ENCODE data around the gene STAM.

DNA sequence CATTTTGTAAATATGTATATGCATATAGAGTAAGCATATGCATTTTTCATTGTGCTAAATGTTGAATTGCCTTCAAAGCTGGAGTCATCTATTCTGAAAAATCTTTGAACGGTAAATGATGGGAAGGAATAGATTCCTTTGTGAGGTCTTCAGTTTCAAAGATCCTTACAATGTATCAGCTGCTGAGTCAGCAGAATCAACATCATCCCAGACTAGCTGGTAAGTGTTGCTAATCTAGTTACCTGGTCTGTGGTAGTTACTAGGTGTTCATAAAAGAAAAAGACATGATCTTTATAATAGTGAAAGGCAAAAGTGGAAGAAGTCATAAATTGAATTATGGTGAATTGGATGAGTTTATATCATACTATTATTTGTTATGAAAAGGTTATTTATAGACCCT is 10.6 kb upstream of the STAM start:
- TF ChIP-seq, protein P1, sequence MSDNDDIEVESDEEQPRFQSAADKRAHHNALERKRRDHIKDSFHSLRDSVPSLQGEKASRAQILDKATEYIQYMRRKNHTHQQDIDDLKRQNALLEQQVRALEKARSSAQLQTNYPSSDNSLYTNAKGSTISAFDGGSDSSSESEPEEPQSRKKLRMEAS (IDR thresholded peaks at IDR 0.05), result no peak
- TF ChIP-seq EP300 (IDR thresholded peaks at IDR 0.05; ENCODE audit: borderline replicate concordance) (no peak), YY1 (IDR thresholded peaks at IDR 0.05; ENCODE audit: low read depth) (no peak), FOXM1 (IDR thresholded peaks at IDR 0.05; ENCODE audit: borderline replicate concordance, low read depth) (no peak), EGR1 (IDR thresholded peaks at IDR 0.05) (no peak), CEBPB (IDR thresholded peaks at IDR 0.05) (no peak), ZBTB7A (IDR thresholded peaks at IDR 0.05; ENCODE audit: low read depth) (no peak), NFIC (IDR thresholded peaks at IDR 0.05) (no peak), RAD21 (IDR thresholded peaks at IDR 0.05; ENCODE audit: low read depth) (no peak), TAF1 (IDR thresholded peaks at IDR 0.05; ENCODE audit: low read depth) (no peak), TCF12 (IDR thresholded peaks at IDR 0.05; ENCODE audit: low read depth) (no peak), TEAD4 (IDR thresholded peaks at IDR 0.05) (no peak)
- TF ChIP-seq, protein P2, sequence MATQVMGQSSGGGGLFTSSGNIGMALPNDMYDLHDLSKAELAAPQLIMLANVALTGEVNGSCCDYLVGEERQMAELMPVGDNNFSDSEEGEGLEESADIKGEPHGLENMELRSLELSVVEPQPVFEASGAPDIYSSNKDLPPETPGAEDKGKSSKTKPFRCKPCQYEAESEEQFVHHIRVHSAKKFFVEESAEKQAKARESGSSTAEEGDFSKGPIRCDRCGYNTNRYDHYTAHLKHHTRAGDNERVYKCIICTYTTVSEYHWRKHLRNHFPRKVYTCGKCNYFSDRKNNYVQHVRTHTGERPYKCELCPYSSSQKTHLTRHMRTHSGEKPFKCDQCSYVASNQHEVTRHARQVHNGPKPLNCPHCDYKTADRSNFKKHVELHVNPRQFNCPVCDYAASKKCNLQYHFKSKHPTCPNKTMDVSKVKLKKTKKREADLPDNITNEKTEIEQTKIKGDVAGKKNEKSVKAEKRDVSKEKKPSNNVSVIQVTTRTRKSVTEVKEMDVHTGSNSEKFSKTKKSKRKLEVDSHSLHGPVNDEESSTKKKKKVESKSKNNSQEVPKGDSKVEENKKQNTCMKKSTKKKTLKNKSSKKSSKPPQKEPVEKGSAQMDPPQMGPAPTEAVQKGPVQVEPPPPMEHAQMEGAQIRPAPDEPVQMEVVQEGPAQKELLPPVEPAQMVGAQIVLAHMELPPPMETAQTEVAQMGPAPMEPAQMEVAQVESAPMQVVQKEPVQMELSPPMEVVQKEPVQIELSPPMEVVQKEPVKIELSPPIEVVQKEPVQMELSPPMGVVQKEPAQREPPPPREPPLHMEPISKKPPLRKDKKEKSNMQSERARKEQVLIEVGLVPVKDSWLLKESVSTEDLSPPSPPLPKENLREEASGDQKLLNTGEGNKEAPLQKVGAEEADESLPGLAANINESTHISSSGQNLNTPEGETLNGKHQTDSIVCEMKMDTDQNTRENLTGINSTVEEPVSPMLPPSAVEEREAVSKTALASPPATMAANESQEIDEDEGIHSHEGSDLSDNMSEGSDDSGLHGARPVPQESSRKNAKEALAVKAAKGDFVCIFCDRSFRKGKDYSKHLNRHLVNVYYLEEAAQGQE (IDR thresholded peaks at IDR 0.05; ENCODE audit: low read depth), result no peak
- TF ChIP-seq, protein P3, sequence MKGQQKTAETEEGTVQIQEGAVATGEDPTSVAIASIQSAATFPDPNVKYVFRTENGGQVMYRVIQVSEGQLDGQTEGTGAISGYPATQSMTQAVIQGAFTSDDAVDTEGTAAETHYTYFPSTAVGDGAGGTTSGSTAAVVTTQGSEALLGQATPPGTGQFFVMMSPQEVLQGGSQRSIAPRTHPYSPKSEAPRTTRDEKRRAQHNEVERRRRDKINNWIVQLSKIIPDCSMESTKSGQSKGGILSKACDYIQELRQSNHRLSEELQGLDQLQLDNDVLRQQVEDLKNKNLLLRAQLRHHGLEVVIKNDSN (IDR thresholded peaks at IDR 0.05), result no peak

Measured in Ishikawa (cell line).